Stimulated activated CD4-positive, alpha-beta T cell treated with anti-CD3 and anti-CD28 coated beads, Interleukin-2, amount 100 ng/mL, for 48 hours (primary cell): Measurements from ENCODE around the gene FLCN.

Source experiments
- DNase-seq, 2 donors: peaks; one replicate each; pipeline ENCODE4 v3.0.0-alpha.2; 2020

FLCN gene

DNA sequence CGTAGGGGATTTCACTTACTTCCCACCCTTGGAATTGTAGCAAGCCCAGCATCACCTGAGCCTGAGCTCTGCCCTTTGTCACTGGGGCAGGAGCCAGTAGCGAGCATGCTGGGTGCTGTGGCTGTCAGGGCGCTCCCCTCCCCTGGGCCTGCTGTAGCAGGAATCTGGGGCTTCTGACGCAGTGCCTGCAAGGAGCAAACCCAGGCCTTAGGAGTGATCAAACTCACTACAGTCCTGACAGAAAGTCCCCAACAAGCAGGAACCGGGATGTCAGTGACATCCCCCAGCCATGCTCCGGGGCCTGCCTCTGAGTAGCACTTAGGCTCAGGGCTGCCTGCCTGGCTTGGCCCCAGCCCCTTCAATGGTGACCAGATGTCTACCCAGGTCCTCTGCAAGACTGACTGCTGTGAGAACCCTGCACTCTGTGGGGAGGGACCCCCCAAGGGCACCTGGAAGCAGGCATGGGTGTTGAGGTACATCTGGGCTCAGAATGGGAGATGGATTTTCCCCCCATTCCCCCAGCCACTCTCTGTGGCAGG, 54.3 kb downstream of the FLCN start:
- no peak for DNase-seq

DNA sequence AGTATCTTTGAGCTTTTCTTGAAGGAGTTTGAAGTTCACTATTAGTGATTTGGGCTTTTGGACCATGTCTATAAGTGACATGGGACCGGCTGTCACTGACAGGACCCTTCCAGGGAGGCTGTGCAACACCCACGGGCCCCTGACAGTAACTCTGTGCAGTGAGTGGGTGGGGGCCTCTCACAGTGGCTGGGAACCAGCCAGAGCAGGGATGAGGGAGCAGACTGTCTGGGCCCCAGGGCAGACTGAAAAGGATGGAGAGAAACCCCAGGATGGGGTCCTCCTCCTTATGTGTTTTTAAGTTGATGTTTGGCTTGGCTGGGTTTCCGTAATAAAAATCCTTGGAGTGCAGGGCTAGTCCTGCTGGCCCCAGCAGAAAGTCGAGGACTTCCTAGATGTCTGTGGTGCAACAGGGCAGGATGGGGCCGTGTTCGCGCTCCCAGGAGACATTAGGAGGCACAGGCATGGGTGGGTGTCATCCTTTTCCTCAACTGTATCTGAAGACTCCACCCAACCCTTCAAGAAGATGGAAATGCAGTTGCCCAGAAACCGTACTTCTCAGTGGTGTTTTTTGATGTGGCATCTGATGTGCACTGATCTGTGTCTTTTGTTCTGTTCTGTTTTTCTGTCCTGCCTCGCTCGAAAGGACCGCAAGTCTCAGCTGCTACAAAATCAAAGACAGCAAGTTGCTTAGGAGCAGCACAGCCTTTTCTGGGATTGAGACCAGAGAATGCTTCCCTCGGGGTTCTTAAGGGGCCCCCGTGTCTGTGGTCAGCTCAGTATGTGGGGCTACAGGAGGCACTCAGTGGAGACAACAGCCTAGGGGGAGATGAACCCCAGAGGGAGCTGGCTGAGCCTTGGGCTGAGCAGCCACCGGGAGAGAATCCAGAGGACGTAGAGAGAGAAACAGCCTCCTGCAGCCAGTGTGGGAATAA, 55.0 kb downstream of the FLCN start:
- no peak for DNase-seq

DNA sequence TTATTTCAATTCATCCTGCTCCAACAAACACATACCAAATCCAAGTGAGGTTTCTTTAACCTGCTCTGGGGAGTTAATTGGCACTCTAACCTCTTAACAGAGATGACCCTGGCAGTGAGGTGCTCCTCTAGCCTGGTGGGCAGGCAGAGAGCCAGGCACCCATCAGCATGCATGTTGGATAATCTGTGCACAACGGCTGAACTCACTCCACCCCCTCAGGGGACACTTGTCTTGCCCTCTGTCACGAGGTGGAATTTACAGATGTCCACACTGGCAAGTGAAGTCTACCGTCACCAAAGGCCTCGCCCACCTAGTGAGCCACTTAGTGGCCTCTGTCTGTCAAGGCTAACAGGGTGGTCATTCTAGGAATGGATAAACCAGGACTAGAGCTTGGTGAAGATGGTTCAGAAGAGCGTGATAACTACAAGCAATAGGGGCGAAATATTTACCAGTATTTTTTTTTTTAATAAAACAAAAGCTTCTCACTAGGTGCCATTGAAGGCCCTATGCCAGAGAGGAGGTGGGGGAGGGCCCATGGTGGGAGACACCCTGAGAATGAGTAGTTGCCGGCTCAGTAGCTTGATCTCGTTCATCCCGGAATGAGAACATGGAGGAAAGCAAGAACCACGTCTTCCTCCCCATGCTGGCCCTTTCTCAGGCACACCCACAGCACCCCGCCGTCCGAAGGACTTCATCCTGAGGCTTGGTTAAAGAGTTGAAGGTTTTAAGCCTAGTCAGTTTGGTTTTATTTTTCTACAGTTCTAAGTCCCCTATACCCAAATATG, 56.0 kb downstream of the FLCN start:
- no peak for DNase-seq

DNA sequence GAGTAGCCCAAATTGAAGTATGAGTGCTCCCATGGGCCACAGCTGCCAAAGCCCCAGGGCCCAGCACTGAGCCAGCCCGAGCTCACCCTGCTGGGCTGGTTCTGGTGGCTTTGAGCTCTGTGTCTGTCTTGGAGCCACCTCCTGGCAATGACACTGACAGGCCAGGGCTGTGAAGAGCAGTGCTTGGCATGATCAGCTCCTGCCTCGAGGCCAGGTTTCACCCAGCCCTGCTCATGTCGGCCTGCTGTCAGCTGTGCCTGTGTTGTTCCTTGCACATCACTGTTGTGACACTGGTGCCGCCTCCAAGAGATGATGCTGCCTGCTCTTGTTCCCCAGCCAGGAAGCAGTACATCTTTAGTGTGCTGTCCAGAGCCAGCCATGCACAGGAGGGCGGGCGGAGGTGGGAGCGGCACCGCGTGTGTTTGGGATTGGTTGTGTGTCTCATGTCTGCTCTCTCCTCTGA, 56.8 kb downstream of the FLCN start:
- no peak for DNase-seq

DNA sequence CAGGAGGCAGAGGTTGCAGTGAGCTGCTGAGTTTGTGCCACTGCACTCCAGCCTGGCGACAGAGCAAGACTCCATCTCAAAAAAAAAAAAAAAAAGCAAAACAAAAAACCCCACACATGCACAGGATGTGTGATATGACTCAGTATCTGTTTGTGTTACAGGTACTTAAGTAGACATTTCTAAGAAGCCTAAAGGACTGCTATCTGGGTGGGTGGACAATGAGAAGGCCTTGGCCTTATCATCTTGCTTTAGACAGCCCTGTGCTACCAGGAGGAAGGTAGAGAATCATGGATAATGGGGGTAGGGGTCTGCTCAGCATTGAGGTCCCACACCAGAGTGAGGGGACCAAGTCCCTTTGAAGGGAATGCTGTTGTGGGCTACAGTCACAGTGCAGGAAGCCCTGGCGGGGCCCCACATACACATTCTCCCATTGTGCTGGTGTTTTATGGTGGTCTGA, 57.6 kb downstream of the FLCN start:
- no peak for DNase-seq

DNA sequence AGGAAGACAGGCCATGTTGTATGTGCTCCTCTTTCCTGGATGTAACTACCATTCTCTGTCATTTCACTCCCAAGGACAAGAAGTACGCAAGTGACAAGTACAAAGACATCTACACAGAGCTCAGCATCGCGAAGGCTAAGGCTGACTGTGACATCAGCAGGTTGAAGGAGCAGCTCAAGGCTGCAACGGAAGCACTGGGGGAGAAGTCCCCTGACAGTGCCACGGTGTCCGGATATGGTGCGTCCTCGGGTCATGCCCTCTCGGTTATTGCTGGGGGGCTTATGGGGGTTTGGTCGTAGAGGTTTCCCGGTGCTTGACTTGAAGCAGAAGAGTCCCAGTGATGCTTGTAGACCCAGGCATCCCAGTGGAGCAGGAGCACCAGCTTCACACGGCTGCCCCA, 59.8 kb downstream of the FLCN start:
- DNase-seq, result no peak

DNA sequence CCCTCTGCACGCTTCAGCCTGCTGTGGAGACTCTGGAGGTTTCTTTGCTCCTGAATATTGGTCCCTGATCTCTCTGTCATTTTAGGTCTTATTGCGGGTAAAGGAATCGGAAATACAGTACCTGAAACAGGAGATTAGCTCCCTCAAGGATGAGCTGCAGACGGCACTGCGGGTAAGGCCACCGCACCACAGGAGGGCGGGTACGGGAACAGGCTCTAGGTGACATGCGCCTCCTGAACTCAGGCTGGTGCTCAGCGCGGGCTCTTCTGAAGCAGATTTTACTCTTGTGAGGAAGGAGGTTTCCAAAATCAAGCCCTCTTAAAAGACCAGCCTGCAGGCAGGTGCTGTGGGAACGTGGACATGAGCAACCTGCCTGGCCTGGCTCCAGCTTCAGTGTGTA, 60.6 kb downstream of the FLCN start:
- no peak for DNase-seq

DNA sequence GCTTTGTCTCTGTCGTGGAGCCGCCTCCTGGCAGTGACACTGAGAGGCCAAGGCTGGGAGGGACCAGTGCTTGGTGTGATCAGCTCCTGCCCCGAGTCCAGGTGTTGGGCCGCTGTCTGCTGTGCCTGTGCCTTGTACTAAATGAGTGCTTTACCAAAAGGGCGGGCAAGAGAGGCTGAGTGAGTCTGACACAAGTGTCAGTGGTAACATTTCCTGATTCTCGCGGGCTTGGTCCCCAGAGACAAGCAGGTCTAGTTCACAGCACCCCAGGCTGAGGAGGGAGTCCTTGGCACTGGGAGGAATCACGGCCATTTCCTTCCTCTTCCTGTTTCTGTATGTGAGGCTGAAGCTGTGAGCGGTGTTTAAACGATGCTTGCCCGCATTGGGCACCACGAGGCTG, 61.1 kb downstream of the FLCN start:
- DNase-seq, result no peak

DNA sequence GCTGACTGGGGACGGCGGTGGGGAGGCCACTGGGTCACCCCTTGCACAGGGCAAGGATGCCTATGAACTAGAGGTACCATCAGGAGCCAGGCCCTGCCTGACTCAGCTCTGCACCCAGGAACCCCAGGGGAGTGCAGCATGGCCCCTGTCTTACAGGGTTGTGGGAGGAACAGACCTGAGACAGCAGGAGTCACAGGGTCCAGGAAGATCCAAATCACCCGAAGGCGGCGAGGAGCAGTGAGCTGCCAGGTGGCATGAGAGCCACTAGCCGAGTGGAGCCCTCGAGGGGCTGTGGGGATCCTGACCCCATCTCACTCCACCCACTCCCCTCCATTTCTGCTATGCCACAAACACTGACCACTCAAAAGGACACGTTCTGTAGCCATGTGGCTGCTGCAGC, 61.6 kb downstream of the FLCN start:
- DNase-seq, result no peak

DNA sequence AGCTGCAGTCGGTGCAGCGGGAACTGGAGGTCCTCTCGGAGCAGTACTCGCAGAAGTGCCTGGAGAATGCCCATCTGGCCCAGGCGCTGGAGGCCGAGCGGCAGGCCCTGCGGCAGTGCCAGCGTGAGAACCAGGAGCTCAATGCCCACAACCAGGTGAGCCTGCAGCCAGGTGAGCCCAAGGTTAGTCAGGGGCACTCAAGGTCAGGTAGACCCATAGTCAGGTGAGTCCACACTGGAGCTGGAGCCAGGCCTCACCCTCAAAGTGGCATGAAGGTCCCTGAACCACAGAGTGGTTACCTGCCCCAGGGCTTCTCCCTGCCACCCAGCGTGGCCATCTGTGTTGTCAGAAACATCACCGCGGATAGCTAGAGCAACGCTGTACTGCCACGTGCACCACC, 63.0 kb downstream of the FLCN start:
- DNase-seq, result no peak

DNA sequence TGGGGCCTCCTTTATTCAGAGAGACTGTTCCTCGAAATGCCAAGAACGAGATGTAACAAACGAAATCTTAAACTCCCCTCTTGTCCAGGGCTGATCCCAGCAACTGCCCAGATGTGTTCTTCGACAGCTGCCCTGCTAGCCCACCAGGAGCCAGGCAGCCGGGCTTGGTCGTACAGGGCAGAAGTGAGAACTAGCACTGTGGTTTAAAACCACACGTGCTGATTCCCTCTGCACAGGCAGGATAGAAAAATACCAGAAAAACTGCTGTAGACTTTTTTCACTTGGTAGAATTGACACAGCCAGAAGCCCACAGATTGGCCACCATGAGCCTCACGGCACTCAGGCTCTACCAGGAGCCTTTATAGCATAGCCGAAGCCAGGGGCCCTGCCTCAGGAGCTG, 64.0 kb downstream of the FLCN start:
- no peak for DNase-seq

DNA sequence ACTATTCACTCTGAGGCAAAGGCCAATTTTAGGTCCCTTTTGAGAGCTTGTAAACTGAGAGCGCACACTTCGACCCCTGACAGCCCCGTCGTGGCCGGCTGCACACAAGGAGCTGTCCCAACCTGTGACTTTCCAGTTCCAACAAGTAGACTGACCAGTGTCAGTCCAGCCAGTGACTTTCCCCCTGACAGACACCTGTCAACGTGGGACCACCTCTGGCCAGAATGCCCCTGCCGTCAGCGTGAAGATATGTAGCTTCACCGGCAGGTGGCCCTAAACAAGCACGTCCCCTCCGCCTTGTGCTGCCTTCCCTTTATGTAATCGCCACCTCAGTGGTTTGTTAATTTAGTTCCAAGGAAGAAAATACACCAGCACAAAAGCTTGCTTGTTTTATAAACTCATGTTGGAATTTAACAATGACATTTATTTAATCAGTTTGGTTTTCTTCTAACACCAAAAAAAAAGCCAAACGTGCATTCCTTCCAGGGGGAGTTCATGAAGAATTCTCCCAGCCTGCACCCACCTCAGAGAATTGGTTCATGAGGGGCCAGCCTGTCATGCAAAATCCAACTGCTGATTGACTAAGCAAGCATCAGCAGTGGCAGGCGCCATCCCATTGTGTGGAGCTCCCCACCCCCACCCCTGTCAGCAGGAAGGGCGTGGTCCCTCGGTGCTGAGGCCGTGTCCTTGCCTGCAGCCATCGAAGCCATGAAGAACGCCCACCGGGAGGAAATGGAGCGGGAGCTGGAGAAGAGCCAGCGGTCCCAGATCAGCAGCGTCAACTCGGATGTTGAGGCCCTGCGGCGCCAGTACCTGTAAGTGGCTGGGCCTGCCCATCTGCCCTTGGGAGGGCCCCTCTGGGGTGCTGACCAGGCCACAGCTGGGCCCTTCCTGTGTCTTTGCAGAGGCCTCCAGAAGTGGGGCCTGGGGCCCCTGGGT, 64.7 kb downstream of the FLCN start:
- no peak for DNase-seq

DNA sequence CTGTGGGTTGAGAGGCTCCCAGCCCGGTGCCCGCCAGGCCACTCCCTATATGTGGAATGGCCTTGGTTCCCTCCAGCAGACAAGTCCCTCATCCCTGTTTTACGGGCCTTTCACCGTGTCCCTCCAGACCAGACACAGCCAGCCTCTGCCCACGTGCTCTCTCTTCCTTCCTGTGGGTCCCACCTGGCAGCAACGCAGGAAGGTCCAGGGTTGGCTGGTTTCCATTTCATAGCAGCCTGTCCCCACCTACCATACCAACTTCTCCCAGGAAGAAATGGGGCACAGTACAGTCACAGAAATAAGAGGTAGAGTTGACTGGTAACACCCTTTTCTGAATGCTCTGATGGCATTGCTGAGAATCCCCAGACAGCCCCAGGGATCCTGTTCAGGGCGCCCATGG, 65.8 kb downstream of the FLCN start:
- DNase-seq, result no peak

DNA sequence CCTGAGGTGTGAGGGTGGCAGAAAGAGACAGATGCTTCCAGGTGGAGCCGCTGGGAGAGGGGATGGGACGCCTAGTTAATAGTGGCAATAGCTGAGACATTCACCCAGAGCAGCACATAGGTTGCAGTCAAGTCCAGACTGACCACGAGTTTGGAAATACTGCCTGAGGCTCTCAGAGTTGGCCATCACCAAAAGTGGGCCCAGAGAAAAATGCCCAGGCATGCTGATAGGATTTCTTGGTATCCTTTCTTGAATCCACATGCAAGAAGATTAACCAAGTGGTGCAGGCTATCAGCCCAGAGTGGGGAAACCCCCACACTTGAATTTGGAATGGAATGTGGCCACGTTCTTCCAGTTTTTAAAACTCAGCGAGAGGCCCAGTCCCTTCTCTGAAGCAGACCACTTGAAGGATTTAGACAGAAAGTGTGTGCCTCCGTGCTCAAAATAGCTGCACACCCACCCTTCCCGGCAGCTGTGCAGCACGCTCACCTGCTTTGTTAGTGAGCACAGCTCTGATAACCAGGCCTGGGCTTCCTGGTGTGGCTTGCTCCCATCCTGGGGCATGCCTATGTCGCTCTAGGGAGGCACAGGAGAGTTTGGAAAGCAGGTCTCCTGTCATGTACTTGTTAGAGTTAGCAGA, 66.5 kb downstream of the FLCN start:
- DNase-seq, result no peak

DNA sequence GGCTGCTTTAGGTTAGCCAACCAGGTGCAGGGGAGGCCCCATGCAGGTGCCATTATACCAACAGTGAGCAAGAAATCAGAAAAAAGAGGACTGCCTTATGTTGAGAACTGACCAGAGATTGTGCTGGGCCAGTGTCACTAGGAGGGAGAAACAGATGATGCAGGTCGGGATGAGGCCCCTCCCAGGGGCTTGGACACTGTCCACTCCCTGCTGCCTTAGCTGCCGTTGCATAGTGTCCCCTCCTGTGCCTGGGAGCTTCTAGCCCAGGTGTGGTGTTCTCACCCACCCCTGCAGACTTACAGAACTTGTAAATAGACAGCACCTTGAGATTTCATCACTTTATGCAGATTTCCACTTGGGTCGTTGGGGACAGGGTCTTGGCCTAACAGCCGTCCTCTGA, 67.6 kb downstream of the FLCN start:
- no peak for DNase-seq

DNA sequence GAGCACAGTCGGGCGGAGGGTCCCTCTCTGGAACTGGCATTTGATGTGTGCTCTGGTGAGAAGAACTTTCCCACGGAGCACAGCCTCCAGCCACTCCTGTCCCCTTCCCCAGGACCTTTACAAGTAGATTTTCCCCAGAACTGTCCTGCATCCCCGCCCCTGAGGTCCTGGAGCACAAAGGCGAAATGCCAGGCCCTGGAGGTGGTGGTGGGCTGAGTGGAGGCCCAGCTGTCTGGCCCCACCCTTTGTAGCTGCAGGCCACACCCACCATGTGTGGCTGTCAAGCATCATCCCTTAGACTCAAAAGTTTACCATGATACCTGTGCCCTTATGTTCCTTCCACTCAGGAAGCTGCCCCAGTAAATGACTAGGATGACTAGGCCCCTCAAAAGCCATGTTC, 68.6 kb downstream of the FLCN start:
- no peak for DNase-seq

DNA sequence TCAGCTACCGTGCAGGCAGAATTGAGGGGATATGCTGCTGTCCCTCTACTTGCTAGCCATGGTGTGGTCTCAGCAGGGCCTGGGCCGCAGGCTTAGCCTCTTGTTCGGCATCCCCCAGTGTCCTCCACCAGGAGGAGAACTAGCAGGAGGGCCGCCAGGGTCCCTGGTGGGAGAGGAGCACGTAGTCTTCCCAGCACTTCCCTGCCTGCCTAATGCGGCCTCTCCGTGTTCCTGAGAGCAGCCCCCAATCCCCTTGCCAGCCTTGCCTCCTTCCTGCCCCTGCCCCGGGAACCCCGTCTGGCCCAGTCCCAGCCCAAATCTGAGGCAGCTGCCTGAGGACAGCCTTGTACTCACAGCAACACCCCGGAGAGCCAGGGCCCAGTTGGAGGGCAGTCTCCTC, 69.0 kb downstream of the FLCN start:
- DNase-seq, result no peak

DNA sequence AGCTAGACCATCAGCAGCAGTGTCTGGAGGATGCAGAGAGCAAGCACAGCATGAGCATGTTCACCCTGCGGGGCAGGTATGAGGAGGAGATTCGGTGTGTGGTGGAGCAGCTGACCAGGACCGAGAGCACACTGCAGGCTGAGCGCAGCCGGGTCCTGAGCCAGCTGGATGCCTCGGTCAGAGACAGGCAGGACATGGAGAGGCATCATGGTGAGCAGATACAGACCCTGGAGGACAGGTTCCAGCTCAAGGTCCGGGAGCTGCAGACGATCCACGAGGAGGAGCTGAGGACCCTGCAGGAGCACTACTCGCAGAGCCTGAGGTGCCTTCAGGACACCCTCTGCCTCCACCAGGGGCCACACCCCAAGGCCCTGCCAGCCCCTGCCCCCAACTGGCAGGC, 69.6 kb downstream of the FLCN start:
- no peak for DNase-seq

DNA sequence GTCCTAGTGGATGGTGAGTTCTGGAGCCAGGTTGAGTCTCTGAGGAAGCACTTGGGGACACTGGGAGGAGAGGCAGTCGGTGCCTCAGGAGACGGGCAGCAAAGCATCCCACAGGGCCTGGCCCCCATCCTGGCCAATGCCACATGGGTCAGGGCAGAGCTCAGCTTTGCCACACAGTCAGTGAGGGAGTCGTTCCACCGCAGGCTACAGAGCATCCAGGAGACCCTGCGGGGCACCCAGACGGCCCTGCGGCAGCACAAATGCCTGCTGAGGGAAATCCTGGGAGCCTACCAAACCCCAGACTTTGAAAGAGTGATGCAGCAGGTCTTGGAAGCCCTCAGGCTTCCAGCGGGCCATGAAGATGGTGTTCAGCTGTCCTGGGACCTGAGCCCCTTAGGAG, 70.5 kb downstream of the FLCN start:
- no peak for DNase-seq

DNA sequence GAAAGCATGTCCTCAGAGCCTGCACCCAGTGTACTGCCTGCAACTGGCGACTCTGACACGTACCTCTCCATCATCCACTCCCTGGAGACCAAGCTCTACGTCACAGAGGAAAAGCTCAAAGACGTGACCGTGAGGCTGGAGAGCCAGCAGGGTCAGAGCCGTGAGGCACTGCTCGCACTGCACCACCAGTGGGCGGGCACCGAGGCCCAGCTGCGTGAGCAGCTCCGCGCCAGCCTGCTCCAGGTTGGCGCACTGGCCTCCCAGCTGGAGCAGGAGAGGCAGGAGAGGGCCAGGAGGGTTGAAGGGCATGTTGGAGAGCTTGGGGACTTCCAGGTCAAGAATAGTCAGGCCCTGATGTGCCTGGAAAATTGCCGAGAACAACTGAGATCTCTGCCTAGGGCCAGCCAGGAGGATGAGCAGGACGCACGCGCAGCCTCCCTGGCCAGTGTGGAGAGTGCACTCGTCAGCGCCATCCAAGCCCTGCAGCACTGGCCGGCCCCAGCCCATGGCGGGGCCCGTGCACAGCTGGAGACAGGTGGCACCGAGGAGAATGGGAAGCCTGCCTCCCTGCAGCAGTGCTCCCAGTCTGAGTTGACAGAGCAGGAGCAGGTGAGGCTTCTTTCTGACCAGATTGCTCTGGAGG, 71.2 kb downstream of the FLCN start:
- no peak for DNase-seq

DNA sequence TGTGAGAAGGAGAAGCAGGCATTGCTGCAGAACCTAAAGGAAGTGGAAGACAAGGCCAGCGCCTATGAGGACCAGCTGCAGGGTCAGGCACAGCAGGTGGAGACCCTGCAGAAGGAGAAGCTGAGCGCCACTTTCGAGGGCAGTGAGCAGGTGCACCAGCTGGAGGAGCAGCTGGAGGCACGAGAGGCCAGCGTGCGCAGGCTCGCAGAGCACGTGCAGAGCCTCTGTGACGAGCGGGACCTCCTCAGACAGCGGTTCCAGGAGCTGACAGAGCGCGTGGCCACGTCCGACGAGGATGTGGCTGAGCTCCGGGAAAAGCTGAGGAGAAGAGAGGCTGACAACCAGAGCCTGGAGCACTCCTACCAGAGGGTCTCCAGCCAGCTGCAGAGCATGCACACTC, 72.3 kb downstream of the FLCN start:
- DNase-seq, result no peak

DNA sequence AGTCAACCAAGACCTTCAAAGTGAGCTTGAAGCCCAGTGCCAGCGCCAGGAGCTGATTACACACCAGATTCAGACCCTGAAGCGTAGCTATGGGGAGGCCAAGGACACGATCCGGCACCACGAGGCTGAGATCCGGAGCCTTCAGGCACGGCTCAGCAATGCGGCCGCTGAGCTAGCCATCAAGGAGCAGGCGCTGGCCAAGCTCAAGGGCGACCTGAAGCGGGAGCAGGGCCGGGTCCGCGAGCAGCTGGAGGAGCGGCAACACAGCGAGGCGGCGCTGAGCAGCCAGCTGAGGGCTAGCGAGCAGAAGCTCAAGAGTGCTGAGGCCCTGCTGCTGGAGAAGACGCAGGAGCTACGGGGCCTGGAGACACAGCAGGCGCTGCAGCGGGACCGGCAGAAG, 72.8 kb downstream of the FLCN start:
- no peak for DNase-seq
